GM06990 (cell line): ENCODE data around the gene VASH1.

Experiments used
- DNase-seq: peaks from one replicate; pipeline ENCODE4 v3.0.0-alpha.2; 2011; ENCODE audit not compliant: insufficient read length; ENCODE audit errors: extremely low read depth
- H3K27me3 ChIP-seq: replicated peaks from 2 replicates; pipeline ENCODE4 v1.6.0; 2011; ENCODE audit warnings: low read length; ENCODE audit not compliant: control insufficient read depth, insufficient read depth
- H3K36me3 ChIP-seq: 2 replicates; pipeline ENCODE4 v1.5.1; 2011; ENCODE audit warnings: low read length; ENCODE audit not compliant: control insufficient read depth, insufficient read depth
- H3K4me3 ChIP-seq: replicated peaks from 2 replicates; pipeline ENCODE4 v1.5.1; 2011; ENCODE audit warnings: low read depth, mild to moderate bottlenecking, control low read depth, low read length
- TF ChIP-seq, protein P1 (sequence below): IDR thresholded peaks from 2 replicates; pipeline ENCODE4 v1.5.1; 2011; ENCODE audit warnings: low read length, control low read depth, mild to moderate bottlenecking, inconsistent platforms; ENCODE audit not compliant: insufficient read depth, poor library complexity, severe bottlenecking

The VASH1 gene

DNA sequence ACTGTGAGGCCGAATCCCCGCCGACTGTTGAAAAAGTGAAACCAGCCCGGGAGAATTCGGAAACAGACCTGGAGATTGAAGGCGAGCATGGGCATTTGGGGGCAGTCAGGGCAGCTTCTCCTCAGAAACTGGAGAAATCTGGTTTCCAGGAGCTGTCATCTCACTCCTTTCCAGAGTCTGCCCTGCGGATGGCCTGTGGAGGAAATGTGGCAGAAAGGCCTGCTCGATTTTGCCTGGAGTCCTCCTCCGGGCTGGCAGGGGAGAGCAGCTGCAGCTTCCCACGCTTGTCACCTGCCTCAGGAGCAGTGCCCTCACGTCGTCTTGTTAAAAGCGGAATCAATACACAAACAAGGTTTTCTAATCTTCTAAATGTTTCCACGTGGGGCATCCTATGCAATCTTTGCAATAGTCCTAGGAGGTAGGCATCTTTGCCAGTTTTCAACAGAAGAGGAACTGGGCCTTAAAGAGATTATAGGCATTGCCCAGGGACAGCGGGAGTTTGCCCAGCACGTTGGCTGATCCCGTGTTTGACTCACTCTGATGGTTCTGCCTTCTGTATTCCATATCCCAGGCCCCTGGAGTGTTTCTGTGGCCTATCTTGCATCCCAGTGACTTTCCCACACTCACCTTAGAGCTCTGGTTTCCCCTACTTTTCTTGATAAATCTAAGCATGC lies 67.2 kb downstream of the VASH1 start:
- TF ChIP-seq, protein P1, sequence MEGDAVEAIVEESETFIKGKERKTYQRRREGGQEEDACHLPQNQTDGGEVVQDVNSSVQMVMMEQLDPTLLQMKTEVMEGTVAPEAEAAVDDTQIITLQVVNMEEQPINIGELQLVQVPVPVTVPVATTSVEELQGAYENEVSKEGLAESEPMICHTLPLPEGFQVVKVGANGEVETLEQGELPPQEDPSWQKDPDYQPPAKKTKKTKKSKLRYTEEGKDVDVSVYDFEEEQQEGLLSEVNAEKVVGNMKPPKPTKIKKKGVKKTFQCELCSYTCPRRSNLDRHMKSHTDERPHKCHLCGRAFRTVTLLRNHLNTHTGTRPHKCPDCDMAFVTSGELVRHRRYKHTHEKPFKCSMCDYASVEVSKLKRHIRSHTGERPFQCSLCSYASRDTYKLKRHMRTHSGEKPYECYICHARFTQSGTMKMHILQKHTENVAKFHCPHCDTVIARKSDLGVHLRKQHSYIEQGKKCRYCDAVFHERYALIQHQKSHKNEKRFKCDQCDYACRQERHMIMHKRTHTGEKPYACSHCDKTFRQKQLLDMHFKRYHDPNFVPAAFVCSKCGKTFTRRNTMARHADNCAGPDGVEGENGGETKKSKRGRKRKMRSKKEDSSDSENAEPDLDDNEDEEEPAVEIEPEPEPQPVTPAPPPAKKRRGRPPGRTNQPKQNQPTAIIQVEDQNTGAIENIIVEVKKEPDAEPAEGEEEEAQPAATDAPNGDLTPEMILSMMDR: no peak
- no peak for DNase-seq
- H3K4me3 ChIP-seq: no peak overlapping the region
- no peaks in the 10 kb centered on the region for H3K36me3 ChIP-seq
- H3K27me3 ChIP-seq: peaks cover 2% of the 10 kb centered on the region; the same call in 1 of the 2 replicates

DNA sequence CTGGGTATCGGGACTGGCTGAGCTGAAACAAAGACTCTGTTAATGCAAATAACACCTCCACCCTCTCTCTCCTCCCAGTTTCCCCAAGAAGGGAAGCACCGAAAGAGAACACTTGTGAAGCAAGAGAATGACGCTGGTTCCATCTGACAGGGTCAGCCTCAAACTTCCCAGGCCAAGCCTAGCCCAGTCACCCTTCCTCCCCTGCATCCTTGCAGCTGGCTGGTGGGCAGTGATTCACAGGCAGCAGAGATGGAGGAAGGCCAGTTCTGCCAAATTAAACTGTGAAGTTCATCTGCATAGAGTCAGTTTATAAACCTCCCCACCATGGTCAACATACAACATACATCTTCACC lies 67.7 kb downstream of the VASH1 start:
- no peak for DNase-seq
- TF ChIP-seq, protein P1: no peak
- no peaks in the 10 kb centered on the region for H3K36me3 ChIP-seq
- no peak overlapping the region for H3K4me3 ChIP-seq
- H3K27me3 ChIP-seq: peaks cover 2% of the 10 kb centered on the region; the same call in 1 of the 2 replicates

DNA sequence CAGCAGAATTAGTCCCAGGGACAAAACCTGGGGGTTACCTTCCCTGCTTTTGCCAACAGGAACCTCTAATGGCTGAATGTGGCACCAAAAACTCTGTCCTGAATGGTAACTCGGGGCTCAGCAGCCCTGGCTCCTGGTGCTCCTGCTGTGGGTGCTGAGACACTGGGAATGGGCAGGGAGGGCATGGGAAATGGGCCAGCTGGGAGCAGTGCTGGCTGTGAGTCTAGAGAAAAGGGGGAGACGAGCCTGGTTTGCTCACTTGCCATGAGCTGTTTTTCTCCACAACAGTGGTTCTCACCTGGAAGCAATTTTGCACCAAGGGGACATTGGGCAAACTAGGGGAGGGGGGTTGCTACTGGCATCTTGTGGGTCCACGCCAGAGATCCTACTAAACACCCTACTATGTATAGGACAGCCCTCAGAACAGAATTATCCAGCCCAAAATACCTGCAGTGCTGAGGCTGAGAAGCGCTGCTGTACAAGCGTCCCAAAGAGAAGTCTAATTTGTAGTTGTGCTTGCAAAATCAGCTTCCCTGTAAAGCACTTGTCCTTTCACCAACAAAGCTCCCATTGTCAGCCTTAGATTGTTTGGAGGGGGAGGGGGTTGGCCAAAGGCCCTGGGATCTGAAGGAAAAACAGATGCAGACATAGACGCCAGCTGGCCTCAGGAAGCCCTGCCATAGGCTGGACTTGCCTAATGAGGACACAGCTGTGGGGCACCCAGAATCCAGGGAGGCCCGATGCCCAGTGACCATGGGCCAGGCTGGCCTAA lies 68.6 kb downstream of the VASH1 start:
- DNase-seq: no peak
- Histone ChIP-seq H3K4me3 (no peak overlapping the region), H3K27me3 (peaks cover 2% of the 10 kb centered on the region), H3K36me3 (no peaks in the 10 kb centered on the region)
- TF ChIP-seq, protein P1: no peak

DNA sequence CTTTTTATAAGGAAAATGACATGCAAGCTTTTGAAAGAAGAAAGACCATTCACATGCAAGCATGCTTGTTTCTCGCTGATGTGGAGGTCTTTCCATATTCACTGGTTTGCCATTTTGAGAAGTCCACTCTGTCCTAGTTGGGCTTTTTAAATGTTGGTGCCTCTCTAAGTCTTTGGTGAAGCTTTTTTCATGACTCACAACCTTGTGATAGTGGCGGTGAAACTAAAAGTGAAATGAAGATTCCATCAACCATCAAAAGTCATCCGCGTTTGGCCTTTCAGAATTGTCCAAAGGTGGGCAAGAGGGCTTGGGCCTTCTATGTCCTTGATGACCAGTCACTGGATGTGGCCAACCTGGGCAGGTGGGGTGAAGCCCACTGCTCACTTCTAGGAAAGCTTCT lies 69.3 kb downstream of the VASH1 start:
- Histone ChIP-seq H3K36me3 (no peaks in the 10 kb centered on the region), H3K27me3 (peaks cover 2% of the 10 kb centered on the region), H3K4me3 (no peak overlapping the region)
- TF ChIP-seq, protein P1: no peak
- no peak for DNase-seq

DNA sequence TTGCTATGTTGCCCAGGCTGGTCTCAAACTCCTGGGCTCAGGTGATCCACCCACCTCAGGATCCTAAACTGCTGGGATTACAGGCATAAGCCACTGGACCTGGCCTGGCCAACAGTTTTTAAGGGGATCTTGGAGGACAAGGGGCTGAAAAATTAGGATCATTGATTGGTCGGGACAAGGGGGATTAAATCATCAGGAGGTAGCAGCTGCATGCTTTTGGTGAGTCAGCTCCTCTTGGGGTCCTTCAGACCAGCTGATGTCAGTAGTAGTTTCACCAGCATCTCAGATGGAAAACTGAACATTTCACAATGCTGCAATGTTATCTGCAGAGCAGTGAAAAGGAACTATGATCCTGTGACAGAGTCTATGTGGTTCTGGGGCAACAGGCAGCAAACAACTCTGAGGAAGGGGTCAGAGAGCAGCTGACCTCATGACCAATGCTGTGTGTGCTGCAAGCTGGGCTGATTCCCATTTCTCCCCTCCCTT lies 71.3 kb downstream of the VASH1 start:
- Histone ChIP-seq H3K36me3 (no peaks in the 10 kb centered on the region), H3K27me3 (no peaks in the 10 kb centered on the region; the same call in 1 of the 2 replicates), H3K4me3 (no peak overlapping the region)
- DNase-seq: no peak
- TF ChIP-seq, protein P1: no peak
